GM12875 (cell line): Measurements from ENCODE around the gene FAM9C.
A peak's percentile ranks its signal among the peaks of the same experiment; 100 is the strongest.

Experiments
- H3K4me3 ChIP-seq: one replicate; pipeline ENCODE4 v1.5.1; 2011; ENCODE audit warnings: low read depth, low read length, control low read depth
- CTCF ChIP-seq: IDR thresholded peaks from 2 replicates; pipeline ENCODE4 v1.5.1; 2011; ENCODE audit warnings: low read depth, mild to moderate bottlenecking, control low read depth, inconsistent platforms, low read length, moderate library complexity, borderline replicate concordance; ENCODE audit not compliant: insufficient read depth

The FAM9C gene

GRCh38 chrX:13029887-13030771, 14.3 kb downstream of the FAM9C start:
- H3K4me3 ChIP-seq = peak overlapping the region; percentile 16
- no peak for TF ChIP-seq CTCF

DNA sequence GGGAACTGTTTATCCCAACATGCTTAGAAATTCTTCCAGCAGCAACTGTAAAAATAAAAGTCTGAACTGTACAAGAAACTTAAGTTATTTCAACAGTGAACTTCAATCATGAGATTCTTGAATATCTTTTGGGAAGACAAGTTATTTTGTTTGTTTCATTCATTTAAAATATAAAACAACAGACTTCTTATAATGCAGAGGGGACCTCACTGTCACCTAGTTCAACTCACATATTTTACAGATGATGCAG, 14.9 kb downstream of the FAM9C start:
- H3K4me3 ChIP-seq = no peak overlapping the region
- TF ChIP-seq CTCF = no peak

- no peak for TF ChIP-seq CTCF
- H3K4me3 ChIP-seq = no peak overlapping the region
Measured at GRCh38 chrX:13028871-13029636, 15.4 kb downstream of the FAM9C start.

DNA sequence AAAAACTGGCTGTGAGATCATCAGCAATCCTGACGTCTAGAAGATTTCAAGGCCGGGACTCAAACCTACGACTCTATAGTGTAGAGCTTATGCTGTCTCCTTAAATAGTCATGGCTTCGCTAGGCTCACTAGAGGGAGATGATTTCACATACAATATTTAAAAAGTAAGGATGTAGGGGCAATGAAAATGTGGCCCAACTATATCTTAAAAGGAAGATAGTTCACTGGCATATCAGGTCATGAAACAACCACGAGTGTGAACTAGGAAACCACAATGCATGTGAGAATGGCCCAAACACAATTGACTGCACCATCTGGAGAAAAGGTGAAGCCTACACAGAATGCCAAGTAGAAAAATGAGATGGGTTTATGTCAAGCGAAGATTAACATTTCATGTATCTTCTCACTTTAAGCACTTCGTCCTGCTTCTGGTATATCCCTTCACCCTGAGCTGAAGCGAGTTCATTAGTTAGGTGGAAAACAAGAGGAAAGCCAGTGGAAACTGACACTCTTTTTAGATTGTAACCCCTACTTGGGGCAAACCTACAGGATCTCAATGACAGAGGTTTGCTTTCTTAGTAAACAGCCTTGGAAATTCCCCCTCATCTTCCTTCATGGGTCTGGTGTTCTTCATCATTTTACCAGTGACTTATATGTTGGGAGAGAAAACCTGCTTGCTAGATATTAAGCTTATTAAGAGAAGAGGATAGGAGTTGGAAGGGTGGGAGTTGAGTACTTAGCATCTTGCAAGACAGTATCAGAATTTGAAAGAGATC, 17.4 kb downstream of the FAM9C start:
- H3K4me3 ChIP-seq = no peak overlapping the region
- TF ChIP-seq CTCF = no peak

DNA sequence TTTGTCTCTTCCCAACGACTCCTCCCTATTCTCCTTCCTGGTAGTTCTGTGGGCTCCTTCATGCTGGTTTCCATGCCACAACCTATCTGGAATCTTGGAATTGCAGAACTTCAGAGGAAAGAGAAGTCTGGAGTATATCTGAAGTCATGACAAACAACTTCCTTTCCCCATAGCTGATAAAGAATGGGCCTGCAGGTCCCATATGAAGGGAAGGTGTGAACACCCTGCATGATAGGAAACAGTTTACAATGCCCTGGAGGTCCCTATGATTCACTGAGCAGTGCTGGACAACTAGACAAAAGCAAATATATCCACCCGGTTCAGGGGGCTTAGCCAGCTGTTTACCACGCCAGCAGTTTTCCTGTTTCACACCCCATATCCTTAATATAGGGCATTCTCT, 19.4 kb downstream of the FAM9C start:
- no peak overlapping the region for H3K4me3 ChIP-seq
- TF ChIP-seq CTCF = no peak

GRCh38 chrX:13023979-13024378, 20.4 kb downstream of the FAM9C start:
- no peak for TF ChIP-seq CTCF
- H3K4me3 ChIP-seq = no peak overlapping the region

- no peak overlapping the region for H3K4me3 ChIP-seq
- TF ChIP-seq CTCF = no peak
Measured at GRCh38 chrX:13023567-13023966, 20.9 kb downstream of the FAM9C start.
